Stimulated activated naive B cell treated with anti-CD40 and anti-IgM and Interleukin-4, amounts not matched to agents 10 μg/mL and 1 μg/mL and 100 μg/mL, for 72 hours (primary cell): ENCODE results near the gene ZNF775.

Source experiments
- ATAC-seq, 2 donors: fragments of 150-1000 bp; cut with Tn5 transposase; replicated peaks; 2 replicates each; pipeline ENCODE4 v1.10.0; 2021; ENCODE audit warnings: moderate library complexity in 1 of 2
- DNase-seq: peaks from one replicate; pipeline ENCODE4 v3.0.0; 2021
- H3K27ac Mint-ChIP-seq: one replicate; pipeline ENCODE4 v1.8.0; 2022; ENCODE audit warnings: mild to moderate bottlenecking, mixed read lengths
- H3K27me3 Mint-ChIP-seq, 2 donors: one replicate each; pipeline ENCODE4 v1.8.0; 2022; ENCODE audit warnings: mixed read lengths in 2 of 2
- H3K36me3 Mint-ChIP-seq, 2 donors: one replicate each; pipeline ENCODE4 v1.8.0; 2022; ENCODE audit warnings: mixed read lengths in 2 of 2, mild to moderate bottlenecking in 1 of 2
- H3K4me1 Mint-ChIP-seq, 2 donors: one replicate each; pipeline ENCODE4 v1.8.0; 2022; ENCODE audit warnings: mixed read lengths in 2 of 2, mild to moderate bottlenecking in 1 of 2
- H3K4me3 Mint-ChIP-seq, 2 donors: one replicate each; pipeline ENCODE4 v1.8.0; 2022; ENCODE audit warnings: mild to moderate bottlenecking in 2 of 2, mixed read lengths in 2 of 2, moderate library complexity in 1 of 2
- H3K9me3 Mint-ChIP-seq, 2 donors: one replicate each; pipeline ENCODE4 v1.8.0; 2022; ENCODE audit warnings: mixed read lengths in 2 of 2, mild to moderate bottlenecking in 1 of 2

Gene ZNF775

DNA sequence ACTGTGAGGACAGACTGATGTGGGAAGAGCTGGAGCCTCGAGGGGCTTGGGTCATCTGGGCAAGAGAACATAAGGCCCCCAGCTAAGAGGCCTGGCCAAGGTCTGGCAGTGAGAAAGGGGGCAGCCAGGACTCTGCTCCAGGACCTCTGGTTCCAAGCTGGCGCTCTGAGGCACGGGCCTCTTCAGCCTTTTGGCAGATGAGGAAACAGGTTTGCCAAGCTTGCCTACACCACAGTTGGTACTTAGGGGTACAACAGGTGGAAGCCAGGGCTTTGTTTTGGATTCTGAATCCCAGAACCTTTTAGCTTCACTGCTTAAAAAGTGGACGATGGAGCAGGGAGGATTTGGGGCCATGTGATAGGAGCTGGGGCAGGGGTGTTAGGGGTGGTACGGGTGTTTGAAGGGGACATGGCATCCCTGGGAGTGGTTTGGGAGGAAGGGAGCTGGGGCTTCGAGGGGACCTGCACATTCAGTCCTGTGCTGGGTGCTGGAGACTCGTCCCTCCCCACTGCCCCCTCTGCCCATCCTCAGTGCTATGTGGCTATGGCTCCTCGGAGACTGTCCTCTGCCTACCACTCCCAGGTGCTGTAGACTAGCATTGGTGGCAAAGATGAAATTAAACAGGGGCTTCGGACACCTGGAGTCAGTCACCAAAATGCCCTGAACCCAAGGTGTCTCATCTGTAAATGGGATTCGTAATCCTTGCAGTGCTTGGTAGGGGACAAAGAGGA lies 30.3 kb downstream of the ZNF775 start:
- Mint-ChIP-seq H3K27me3 (no peaks in the 10 kb centered on the region), H3K27ac (peak overlapping the region; percentile 94), H3K36me3 (peaks cover 50 to 51% of the 10 kb centered on the region in 2 donors), H3K4me1 (peaks cover 55 to 81% of the 10 kb centered on the region in 2 donors), H3K9me3 (no peaks in the 10 kb centered on the region), H3K4me3 (peak overlapping the region; percentile 58 to 59)
- no peak for DNase-seq
- no peak for ATAC-seq

DNA sequence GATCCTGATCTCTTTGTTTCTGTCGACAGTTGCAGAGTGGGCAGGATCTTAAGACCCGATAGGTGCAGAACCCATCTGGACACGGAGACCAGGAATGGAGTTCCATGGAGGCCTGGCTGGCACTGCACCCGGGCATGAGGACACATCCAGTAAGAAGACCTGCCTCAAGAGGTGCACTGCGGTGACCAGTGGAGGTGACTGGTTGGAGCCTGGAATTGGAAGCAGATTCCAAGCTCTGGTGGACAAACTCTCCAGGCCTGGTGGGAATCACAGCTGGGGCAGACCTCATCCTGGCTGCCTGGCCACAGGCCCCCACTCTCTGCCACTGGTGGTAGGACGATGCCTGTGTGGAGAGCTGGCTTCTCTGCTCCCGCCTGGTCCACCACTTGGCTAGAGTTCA lies 31.0 kb downstream of the ZNF775 start:
- H3K27ac Mint-ChIP-seq, result no peak overlapping the region
- no peak for ATAC-seq
- peaks cover 53 to 54% of the 10 kb centered on the region in 2 donors for H3K36me3 Mint-ChIP-seq
- peak overlapping the region in 1 of 2 donors; percentile 58 for H3K4me3 Mint-ChIP-seq
- H3K27me3 Mint-ChIP-seq, result no peaks in the 10 kb centered on the region
- DNase-seq, result no peak
- H3K9me3 Mint-ChIP-seq, result no peaks in the 10 kb centered on the region
- peaks cover 58 to 84% of the 10 kb centered on the region in 2 donors for H3K4me1 Mint-ChIP-seq

DNA sequence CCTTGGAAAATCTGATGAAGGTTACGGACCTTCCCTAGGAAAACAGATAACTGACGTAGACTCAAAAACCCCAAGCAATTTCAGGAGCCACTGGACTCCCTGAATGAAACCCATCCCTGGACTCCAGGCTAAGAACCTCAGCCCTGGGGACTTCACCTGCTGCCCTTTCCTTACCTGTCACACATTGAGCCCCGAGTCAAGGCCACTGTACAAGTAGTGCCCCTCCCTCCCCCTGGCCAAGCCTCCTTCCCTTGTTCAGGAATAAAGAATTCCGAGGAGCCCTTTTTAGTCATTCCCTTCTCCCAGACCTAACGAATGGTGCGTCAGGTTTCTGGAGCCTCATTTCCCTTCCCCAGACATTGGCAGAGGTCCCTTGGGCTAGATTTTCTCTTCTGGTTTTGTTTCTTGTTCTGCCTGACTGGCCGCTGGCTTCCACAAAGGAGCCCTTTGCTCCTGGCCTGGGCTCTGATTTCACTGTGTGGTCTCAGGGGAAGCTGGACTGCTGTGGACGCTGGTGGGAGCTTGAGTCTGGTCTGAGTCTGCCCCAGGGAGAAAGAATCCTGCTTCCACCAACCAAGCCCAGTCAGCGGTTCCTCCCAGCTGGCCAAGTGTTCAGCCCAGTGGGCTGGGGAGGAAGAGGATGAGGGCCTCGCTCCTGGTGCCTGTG lies 31.7 kb downstream of the ZNF775 start:
- Mint-ChIP-seq H3K4me3 (no peak overlapping the region), H3K27me3 (no peaks in the 10 kb centered on the region), H3K9me3 (no peaks in the 10 kb centered on the region), H3K27ac (no peak overlapping the region), H3K36me3 (peaks cover 50 to 54% of the 10 kb centered on the region in 2 donors), H3K4me1 (peaks cover 59 to 86% of the 10 kb centered on the region in 2 donors)
- ATAC-seq (no peak), DNase-seq (no peak)

DNA sequence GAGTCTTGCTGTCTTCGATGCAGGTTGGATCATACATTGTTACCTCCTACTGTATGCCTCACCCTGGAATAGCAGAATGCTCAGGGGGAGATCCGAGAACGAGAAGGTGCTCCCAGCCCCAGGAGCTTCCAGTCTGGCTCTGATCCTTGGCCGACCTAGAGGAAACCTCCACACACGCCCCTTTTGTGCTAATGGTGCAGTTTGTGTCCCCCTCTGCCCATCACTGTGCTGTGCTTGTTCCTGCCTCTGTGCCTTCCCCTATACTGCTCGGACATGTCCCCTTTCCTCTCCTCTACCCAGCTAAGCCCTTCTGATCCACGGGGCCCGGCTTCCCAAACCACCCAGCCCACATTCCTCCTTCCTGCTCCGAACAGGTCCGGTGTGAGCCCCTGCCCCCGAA lies 32.5 kb downstream of the ZNF775 start:
- no peak for ATAC-seq
- no peaks in the 10 kb centered on the region for H3K9me3 Mint-ChIP-seq

DNA sequence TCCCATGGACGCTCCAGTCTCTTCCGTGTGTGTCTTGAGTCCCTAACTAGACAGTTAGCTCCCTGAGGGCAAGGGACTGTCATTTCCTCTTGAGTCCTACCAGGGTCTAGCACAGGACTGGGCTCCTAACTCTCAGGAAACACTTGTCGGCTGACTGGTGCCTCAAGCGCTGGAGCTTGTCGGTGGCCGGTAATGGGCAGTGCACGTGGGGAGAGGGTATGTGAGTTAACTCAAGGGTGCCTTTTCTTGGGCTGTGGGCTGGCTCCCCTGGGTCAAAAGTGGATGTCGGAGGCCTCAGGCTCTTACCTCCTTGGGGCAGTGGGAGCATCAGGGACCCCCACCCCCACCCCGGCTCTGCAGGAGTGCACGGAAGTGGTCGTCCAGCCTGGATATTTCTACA lies 32.9 kb downstream of the ZNF775 start:
- peaks cover 51 to 80% of the 10 kb centered on the region in 2 donors for H3K4me1 Mint-ChIP-seq
- no peak overlapping the region for H3K27ac Mint-ChIP-seq
- no peaks in the 10 kb centered on the region for H3K27me3 Mint-ChIP-seq
- ATAC-seq (no peak), DNase-seq (no peak)
- peak overlapping the region in 1 of 2 donors; percentile 30 for H3K4me3 Mint-ChIP-seq
- H3K36me3 Mint-ChIP-seq, result peaks cover 47 to 51% of the 10 kb centered on the region in 2 donors
- H3K9me3 Mint-ChIP-seq, result no peaks in the 10 kb centered on the region

More for the DNA sequence above, 32.5 kb downstream of the ZNF775 start:
- H3K4me1 Mint-ChIP-seq, result peaks cover 53 to 83% of the 10 kb centered on the region in 2 donors
- H3K36me3 Mint-ChIP-seq, result peaks cover 49 to 52% of the 10 kb centered on the region in 2 donors
- no peaks in the 10 kb centered on the region for H3K27me3 Mint-ChIP-seq
- no peak for DNase-seq
- no peak overlapping the region for H3K27ac Mint-ChIP-seq
- peak overlapping the region in 1 of 2 donors; percentile 30 for H3K4me3 Mint-ChIP-seq

DNA sequence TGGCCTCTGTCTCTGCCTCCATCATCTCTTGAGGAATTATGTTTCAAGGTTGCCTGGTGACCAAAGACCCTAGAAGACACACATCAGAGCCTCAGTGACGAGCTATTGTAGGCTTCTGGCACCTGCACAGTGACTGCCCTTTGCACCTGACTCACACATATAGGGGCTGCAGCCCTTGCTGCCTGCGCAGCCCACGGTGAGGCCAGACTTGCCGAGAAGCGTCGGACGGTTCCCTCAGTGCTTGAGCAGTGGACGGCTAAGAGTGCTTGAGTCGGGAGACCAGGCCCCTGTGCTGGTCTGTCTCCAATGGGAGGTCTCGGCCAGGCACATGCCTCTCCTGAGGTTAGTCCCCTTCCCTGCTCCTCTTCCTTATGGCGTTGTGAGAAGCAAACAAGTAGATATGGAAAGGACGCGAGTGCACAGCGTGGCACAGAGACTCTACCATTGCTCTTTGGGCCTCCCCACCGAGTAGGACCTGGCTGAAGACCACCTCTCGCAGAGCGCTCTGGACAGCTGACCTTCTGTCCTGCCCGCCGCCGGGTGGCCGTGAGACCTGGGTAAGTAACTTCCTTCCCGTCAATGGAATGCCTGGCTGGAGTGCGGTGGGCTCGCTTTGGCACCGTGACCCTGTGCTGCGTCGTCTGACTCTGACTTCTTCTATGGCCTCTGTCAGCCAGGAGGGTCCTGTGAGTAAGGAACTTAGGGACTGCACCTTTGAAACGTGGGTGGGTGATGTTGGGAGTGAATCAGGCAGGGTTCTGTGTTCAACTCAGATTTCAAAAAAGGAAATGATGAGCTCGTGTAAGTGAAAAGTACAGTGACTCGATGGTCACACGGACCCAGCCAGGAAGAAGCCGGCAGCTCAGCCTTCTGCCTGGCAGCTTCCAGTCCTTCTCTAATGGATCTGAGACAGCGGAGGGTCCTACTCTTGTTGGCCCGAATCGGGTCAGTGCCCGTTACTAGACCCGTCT lies 33.7 kb downstream of the ZNF775 start:
- Mint-ChIP-seq H3K4me1 (peaks cover 49 to 77% of the 10 kb centered on the region in 2 donors), H3K27me3 (no peaks in the 10 kb centered on the region), H3K27ac (peak overlapping the region; percentile 62), H3K4me3 (no peak overlapping the region), H3K9me3 (no peaks in the 10 kb centered on the region), H3K36me3 (peaks cover 45 to 49% of the 10 kb centered on the region in 2 donors)
- no peak for DNase-seq
- no peak for ATAC-seq

DNA sequence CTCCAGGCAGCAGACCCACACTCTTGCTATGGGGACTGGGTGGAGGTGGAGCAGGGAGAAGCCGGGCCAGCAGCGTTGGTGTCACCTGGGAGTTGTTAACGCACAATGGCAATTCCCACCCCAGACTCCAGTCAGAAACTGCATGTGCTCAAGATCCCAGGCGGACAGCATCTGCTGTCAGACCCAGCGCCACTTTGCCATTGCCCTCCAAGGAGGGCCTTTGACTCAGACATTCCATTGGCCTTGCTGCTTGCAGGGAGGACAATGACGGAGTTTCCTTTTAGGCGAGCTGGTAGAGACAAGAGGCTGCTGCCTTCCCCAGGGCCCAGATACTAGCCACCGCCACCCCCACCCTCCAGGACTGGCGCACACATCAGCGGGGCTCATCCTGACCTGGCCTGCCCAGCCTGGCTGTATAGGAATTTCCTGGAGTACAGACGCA lies 34.5 kb downstream of the ZNF775 start:
- peak overlapping the region; percentile 62 for H3K27ac Mint-ChIP-seq

DNA sequence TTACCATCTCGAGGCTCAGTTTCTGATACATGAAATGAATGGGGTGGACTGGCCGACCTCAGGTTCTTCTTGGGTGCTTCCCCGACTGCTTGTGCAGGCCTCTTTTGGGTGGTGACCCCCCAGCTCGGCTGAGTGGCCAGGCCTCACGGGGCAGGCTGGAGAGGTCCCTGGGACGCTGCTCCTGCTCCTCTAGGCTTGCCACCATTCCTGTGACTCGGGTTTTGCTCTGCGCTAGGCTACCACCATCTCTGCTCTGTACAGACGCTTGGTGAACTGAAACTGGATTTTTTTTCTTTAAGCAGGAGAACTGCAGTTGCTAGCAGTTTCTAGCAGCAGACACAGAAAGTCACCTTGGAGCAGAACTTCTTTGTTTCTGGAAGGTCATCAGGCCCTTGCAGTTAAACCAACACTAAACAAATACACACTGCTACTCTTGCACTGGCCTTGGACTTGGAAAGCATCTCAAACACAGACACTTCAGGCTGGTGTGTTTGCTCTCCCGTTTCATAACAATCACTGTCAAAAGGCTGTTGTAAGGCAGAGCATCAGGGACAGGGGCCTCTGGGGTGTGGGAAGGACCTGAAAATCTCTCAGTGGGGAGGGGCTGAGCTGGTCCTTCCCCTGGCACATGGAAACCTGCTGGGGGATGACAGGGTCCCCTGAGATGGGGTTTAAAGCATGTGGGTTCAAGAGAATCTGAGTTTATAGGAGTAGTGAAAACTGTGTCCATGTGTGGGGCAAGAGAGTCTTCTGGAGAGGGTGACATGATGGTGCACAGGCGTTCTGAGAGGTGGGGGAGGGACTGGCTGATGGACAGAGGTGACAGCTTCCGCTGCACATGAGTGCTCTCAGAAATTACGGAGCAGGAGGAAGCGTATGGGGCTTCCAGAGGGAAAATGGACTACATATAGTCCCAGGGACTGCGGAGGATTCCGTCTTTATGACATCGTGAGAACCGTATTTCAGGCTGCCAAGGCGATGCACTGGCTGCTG lies 36.3 kb downstream of the ZNF775 start:
- ATAC-seq, result peak in 1 of 2 donors; percentile 19
- no peaks in the 10 kb centered on the region for H3K9me3 Mint-ChIP-seq
- peaks cover 33 to 35% of the 10 kb centered on the region in 2 donors for H3K36me3 Mint-ChIP-seq
- H3K4me1 Mint-ChIP-seq, result peaks cover 37 to 64% of the 10 kb centered on the region in 2 donors
- no peak overlapping the region for H3K27ac Mint-ChIP-seq
- no peak for DNase-seq
- no peaks in the 10 kb centered on the region for H3K27me3 Mint-ChIP-seq
- H3K4me3 Mint-ChIP-seq, result no peak overlapping the region

More for the DNA sequence above, 34.5 kb downstream of the ZNF775 start:
- Mint-ChIP-seq H3K4me3 (no peak overlapping the region), H3K27me3 (no peaks in the 10 kb centered on the region), H3K36me3 (peaks cover 40 to 44% of the 10 kb centered on the region in 2 donors), H3K9me3 (no peaks in the 10 kb centered on the region), H3K4me1 (peaks cover 46 to 72% of the 10 kb centered on the region in 2 donors)
- ATAC-seq, result no peak
- DNase-seq, result no peak

DNA sequence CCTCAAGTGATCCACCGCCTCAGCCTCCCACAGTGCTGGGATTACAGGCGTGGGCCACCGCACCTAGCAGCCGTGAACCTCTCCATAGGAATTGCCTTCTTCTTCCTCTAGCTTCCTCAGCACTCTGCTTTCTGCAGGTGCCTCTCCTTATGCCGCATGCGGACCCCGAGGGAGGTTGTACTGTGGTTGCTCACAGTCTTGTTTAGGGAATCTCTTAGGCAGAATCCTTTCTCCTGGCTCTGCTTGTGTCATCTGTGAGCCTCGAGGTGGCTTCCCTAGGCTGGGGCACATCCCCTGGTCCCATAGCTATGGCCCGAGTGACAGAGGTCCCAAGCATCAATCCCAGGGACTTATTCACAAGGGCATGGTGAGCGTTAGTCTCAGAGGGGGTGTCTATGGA lies 38.1 kb downstream of the ZNF775 start:
- ATAC-seq (no peak), DNase-seq (no peak)
- no peaks in the 10 kb centered on the region for H3K9me3 Mint-ChIP-seq
- peaks cover 17 to 19% of the 10 kb centered on the region in 2 donors for H3K36me3 Mint-ChIP-seq
- H3K27ac Mint-ChIP-seq, result peak overlapping the region; percentile 20
- peaks cover 30 to 56% of the 10 kb centered on the region in 2 donors for H3K4me1 Mint-ChIP-seq
- no peak overlapping the region for H3K4me3 Mint-ChIP-seq
- H3K27me3 Mint-ChIP-seq, result peaks cover 0 to 5% of the 10 kb centered on the region in 2 donors

DNA sequence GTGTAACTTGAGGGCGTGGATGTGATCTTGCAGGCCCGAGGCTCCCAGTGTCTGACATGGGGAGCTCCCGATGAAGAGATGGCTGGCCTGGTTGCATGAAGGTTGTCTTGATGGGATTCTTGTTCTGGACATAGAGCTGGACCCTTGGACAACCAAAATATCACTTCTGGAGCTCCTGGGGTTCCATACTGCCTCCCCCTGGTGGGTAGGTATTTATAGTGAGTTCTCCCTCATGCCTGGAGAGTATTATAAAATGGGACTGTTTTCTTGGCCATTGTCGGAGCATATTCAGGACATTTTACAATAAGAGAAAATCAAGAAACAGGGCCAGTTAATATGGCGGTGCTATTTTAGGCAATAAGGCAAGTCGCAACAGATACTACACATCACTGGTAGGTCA lies 38.7 kb downstream of the ZNF775 start:
- ATAC-seq (no peak), DNase-seq (no peak)
- peaks cover 10 to 14% of the 10 kb centered on the region in 2 donors for H3K36me3 Mint-ChIP-seq
- H3K4me1 Mint-ChIP-seq, result peaks cover 26 to 49% of the 10 kb centered on the region in 2 donors
- peaks cover 4 to 5% of the 10 kb centered on the region in 2 donors for H3K27me3 Mint-ChIP-seq
- H3K27ac Mint-ChIP-seq, result no peak overlapping the region
- H3K4me3 Mint-ChIP-seq, result no peak overlapping the region
- H3K9me3 Mint-ChIP-seq, result no peaks in the 10 kb centered on the region

DNA sequence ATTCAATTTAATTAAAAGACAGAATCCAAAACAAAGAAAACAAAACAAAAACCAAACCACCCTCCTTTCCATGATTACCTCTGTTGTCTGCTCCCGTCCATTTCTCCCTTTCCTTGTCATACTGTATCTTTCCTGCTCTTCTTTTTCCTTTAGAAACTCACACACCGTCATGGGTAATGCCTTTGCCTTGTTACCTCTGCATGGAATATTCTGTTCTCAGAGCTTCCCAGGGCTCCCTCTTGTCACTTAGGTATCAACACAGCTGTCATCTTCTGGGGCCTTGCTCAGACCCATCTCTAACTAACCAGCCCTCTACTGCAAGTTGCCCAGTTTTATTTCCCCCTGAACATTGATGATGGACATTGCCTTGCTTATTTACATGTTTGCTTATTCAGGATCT lies 41.1 kb downstream of the ZNF775 start:
- ATAC-seq (no peak), DNase-seq (no peak)
- Mint-ChIP-seq H3K4me1 (peaks cover 12 to 26% of the 10 kb centered on the region in 2 donors), H3K27ac (no peak overlapping the region), H3K4me3 (no peak overlapping the region), H3K9me3 (no peaks in the 10 kb centered on the region), H3K36me3 (peaks cover 0 to 9% of the 10 kb centered on the region in 2 donors), H3K27me3 (peaks cover 4 to 5% of the 10 kb centered on the region in 2 donors)

DNA sequence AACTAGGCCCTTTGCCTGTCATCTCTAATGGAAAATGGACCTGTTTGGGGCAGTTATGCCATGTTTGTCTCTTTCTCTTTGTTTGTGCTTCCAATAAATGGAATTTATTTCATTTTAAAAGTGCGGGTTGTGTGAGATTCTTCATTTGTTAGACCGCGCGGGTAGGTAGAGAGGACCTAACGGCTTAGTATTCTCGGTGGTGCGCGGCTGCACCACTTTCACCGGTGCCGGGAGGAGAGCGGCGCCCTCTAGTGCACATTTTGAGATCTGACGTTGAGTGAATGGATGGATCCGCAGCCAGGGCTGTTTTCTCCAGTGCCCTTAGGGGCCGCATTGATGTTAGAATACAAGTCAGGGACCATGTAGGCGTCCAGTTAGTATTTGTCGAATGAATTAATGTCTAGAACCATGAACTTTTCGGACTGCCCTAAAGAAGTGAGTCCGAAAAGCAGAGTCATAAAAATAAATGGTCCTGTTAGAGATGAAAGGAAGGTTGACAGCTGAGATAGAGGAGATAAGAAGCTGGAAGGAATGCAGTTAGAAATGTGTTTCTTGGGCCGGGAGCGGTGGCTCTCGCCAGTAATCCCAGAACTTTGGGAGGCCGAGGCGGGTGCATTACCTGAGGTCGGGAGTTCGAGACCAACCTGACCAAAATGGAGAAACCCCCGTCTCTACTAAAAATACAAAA lies 42.0 kb downstream of the ZNF775 start:
- Mint-ChIP-seq H3K9me3 (no peaks in the 10 kb centered on the region), H3K27me3 (peaks cover 4 to 5% of the 10 kb centered on the region in 2 donors), H3K4me3 (peak overlapping the region; percentile 52 to 62), H3K36me3 (peaks cover 0 to 2% of the 10 kb centered on the region in 2 donors), H3K27ac (peak overlapping the region; percentile 48), H3K4me1 (peaks cover 8 to 17% of the 10 kb centered on the region in 2 donors)
- ATAC-seq (peak; percentile 100), DNase-seq (peak; percentile 74)
